Measurements from ENCODE around the gene KPNA1. TPM values are rescaled to one million over a fixed set of nuclear protein-coding genes. Genes with fewer than 3 reads are reported as not detected.

KPNA1 gene
- total RNA-seq, 1 experiment from 2014 or later = 58.8 TPM

DNA sequence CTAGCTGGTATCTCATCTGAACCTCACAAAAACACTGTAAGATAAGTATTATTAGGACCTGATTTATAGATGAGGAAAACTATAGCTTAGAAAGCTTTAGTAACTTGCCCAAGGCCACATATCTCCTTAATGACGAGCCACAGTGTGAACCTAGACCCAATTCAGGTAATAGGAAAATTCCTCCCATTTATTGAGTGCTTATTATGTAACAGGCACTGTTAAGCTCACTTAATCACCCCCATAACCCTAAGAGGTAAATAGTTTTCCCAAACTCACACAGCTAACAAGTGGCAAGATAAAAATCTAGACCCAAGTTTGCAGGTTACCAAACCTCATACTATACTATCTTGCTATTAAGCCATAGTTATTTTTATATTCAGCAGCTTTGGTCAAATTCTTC, 106.8 kb downstream of the KPNA1 start (continued):
- TF ChIP-seq, protein P1, sequence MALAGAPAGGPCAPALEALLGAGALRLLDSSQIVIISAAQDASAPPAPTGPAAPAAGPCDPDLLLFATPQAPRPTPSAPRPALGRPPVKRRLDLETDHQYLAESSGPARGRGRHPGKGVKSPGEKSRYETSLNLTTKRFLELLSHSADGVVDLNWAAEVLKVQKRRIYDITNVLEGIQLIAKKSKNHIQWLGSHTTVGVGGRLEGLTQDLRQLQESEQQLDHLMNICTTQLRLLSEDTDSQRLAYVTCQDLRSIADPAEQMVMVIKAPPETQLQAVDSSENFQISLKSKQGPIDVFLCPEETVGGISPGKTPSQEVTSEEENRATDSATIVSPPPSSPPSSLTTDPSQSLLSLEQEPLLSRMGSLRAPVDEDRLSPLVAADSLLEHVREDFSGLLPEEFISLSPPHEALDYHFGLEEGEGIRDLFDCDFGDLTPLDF (CRISPR knock-in tag; IDR thresholded peaks at IDR 0.05) = no peak
- TF ChIP-seq MAX (CRISPR knock-in tag; IDR thresholded peaks at IDR 0.05) = no peak
- TF ChIP-seq ZBTB21 (CRISPR knock-in tag; IDR thresholded peaks at IDR 0.05; ENCODE audit: borderline replicate concordance) = no peak
- TF ChIP-seq ZNF317 (CRISPR knock-in tag; IDR thresholded peaks at IDR 0.05; ENCODE audit: borderline replicate concordance, low read depth) = no peak
- no peak for TF ChIP-seq FOXK1 (CRISPR knock-in tag; IDR thresholded peaks at IDR 0.05)
- no peak for TF ChIP-seq ZNF416 (CRISPR knock-in tag; IDR thresholded peaks at IDR 0.05)
- TF ChIP-seq ZNF281 (CRISPR knock-in tag; IDR thresholded peaks at IDR 0.05) = no peak
- TF ChIP-seq ZNF219 (CRISPR knock-in tag; IDR thresholded peaks at IDR 0.05; ENCODE audit: borderline replicate concordance) = no peak
- TF ChIP-seq, protein P2, sequence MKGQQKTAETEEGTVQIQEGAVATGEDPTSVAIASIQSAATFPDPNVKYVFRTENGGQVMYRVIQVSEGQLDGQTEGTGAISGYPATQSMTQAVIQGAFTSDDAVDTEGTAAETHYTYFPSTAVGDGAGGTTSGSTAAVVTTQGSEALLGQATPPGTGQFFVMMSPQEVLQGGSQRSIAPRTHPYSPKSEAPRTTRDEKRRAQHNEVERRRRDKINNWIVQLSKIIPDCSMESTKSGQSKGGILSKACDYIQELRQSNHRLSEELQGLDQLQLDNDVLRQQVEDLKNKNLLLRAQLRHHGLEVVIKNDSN (CRISPR knock-in tag; IDR thresholded peaks at IDR 0.05) = no peak
- no peak for TF ChIP-seq SMAD3 (CRISPR knock-in tag; IDR thresholded peaks at IDR 0.05; ENCODE audit: borderline replicate concordance)
- no peak for TF ChIP-seq KAT7 (CRISPR knock-in tag; IDR thresholded peaks at IDR 0.05; ENCODE audit: borderline replicate concordance)

GRCh38 chr3:122406198-122406597, 108.5 kb downstream of the KPNA1 start:
- Mint-ChIP-seq H3K27ac (no peak overlapping the region), H3K9me3 (no peaks in the 10 kb centered on the region), H3K27me3 (ENCODE audit: low read depth) (no peaks in the 10 kb centered on the region), H3K4me1 (no peaks in the 10 kb centered on the region), H3K4me3 (no peak overlapping the region), H3K36me3 (peaks cover 56% of the 10 kb centered on the region)
- DNase-seq (ENCODE audit: low spot score) (no peak), ATAC-seq (no peak)
- ChIA-PET POLR2A (no interaction called here), CTCF (no interaction called here)
- TF ChIP-seq OVOL2 (CRISPR knock-in tag; IDR thresholded peaks at IDR 0.05; ENCODE audit: borderline replicate concordance) (no peak), PREB (CRISPR knock-in tag; IDR thresholded peaks at IDR 0.05; ENCODE audit: borderline replicate concordance) (no peak), ZBTB21 (CRISPR knock-in tag; IDR thresholded peaks at IDR 0.05; ENCODE audit: borderline replicate concordance) (no peak), SMAD4 (CRISPR knock-in tag; IDR thresholded peaks at IDR 0.05) (no peak), ERG (CRISPR knock-in tag; IDR thresholded peaks at IDR 0.05) (no peak), JAZF1 (CRISPR knock-in tag; IDR thresholded peaks at IDR 0.05) (no peak), ELF4 (CRISPR knock-in tag; IDR thresholded peaks at IDR 0.05; ENCODE audit: low read depth) (no peak), ZBTB43 (CRISPR knock-in tag; IDR thresholded peaks at IDR 0.05) (no peak), GRHL2 (CRISPR knock-in tag; IDR thresholded peaks at IDR 0.05; ENCODE audit: insufficient replicate concordance, severe bottlenecking) (no peak), ZNF317 (CRISPR knock-in tag; IDR thresholded peaks at IDR 0.05; ENCODE audit: borderline replicate concordance, low read depth) (no peak), ZNF263 (CRISPR knock-in tag; IDR thresholded peaks at IDR 0.05; ENCODE audit: low read depth) (no peak), RELA (CRISPR knock-in tag; IDR thresholded peaks at IDR 0.05; ENCODE audit: borderline replicate concordance) (no peak), IRF2 (CRISPR knock-in tag; IDR thresholded peaks at IDR 0.05; ENCODE audit: borderline replicate concordance, low read depth) (no peak), ATF1 (CRISPR knock-in tag; IDR thresholded peaks at IDR 0.05) (no peak)
- TF ChIP-seq, protein P3, sequence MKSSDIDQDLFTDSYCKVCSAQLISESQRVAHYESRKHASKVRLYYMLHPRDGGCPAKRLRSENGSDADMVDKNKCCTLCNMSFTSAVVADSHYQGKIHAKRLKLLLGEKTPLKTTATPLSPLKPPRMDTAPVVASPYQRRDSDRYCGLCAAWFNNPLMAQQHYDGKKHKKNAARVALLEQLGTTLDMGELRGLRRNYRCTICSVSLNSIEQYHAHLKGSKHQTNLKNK (CRISPR knock-in tag; IDR thresholded peaks at IDR 0.05) = no peak
- TF ChIP-seq, protein P4, sequence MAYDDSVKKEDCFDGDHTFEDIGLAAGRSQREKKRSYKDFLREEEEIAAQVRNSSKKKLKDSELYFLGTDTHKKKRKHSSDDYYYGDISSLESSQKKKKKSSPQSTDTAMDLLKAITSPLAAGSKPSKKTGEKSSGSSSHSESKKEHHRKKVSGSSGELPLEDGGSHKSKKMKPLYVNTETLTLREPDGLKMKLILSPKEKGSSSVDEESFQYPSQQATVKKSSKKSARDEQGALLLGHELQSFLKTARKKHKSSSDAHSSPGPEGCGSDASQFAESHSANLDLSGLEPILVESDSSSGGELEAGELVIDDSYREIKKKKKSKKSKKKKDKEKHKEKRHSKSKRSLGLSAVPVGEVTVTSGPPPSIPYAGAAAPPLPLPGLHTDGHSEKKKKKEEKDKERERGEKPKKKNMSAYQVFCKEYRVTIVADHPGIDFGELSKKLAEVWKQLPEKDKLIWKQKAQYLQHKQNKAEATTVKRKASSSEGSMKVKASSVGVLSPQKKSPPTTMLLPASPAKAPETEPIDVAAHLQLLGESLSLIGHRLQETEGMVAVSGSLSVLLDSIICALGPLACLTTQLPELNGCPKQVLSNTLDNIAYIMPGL (CRISPR knock-in tag; IDR thresholded peaks at IDR 0.05) = no peak

Measured in WTC11 (cell line).